Activated CD4-positive, CD25-positive, alpha-beta regulatory T cell (primary cell): ENCODE data around the gene RNF148.

Source experiments
- DNase-seq, 4 experiments: peaks; one replicate each; lab custom pipeline; 2025; lab: John Stamatoyannopoulos, UW

RNF148 gene, protein sequence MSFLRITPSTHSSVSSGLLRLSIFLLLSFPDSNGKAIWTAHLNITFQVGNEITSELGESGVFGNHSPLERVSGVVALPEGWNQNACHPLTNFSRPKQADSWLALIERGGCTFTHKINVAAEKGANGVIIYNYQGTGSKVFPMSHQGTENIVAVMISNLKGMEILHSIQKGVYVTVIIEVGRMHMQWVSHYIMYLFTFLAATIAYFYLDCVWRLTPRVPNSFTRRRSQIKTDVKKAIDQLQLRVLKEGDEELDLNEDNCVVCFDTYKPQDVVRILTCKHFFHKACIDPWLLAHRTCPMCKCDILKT

DNA sequence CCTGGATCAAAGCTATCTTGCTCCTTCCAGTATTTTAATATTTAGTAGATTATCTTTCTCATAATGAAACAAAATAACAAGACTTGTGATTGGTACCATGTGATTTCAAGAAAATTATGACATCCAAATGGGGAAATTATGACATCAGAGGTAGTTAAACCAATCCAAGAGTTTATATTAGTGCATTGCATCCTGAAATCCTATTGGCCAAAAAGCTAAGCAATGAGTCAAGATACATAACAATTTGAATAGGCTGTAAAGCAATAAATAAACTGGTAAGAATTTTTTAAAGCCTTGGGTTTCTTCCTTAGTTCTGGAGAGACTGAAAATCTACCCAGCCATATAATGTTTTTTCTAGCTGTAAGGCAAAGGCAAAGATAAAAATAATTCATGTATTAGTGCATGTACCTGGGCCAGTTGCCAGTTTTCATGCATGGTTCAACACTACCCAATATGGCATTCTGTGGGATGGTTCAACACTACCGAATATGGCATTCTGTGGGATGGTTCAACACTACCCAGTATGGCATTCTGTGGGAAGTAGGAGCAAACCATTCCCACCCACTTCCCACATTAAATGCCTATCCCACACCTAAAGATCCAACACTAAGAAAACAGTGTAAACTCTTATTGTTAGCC lies at the start of gene RNF148:
Gene RNF148, minus strand, starts transcription at position 51 of the 639 bp plus-strand sequence. CDS start 172 bp downstream, outside the sequence.
- DNase-seq, result no peak

- DNase-seq, result no peak
Measured at GRCh38 chr7:122750389-122750788, 47.7 kb upstream of the RNF148 start.

GRCh38 chr7:122748195-122748594 lies 45.5 kb upstream of the RNF148 start:
- DNase-seq, result no peak

DNA sequence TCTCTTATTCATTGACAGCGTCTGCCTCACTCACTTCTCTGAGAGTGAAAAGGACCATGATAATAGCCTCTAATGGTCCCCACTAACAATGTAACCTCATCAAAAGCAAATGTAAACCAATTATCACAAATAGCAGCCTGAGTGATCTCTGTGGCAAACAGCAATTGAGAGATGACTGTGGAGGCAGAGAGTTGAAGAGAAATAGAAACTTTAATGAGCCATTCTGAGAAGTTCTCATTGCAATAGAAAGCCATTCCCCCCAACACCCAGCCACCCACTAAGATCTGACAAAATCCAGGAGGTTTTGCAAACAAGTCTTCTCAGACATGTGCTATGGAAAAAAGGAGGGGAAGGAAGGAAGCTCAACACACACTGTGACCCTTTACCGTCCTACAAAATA lies 44.2 kb upstream of the RNF148 start:
- no peak for DNase-seq

- DNase-seq, result no peak
Measured at GRCh38 chr7:122743211-122743610, 40.5 kb upstream of the RNF148 start.

- no peak for DNase-seq
Measured at GRCh38 chr7:122738947-122739346, 36.2 kb upstream of the RNF148 start.

DNA sequence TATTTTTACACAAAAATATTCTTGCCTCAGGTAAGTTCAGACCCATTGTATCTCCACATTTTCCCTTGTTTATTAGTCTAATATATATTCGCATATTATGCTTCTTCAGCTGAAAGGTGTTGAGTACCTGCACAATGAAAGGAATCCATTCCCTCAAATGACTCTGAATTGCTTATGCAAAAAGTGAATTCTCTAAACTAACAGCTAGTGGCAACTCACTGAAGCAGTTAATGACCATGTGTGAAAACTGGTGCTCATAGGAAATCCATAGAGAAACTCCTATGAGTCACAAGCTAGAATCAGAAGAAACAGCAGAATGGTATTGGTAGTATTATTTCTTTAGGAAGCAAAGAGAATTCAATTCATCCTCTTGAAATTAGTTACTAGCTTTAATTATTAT lies 33.5 kb upstream of the RNF148 start:
- no peak for DNase-seq

- no peak for DNase-seq
Measured at GRCh38 chr7:122727759-122728158, 25.0 kb upstream of the RNF148 start.

GRCh38 chr7:122727354-122727753 lies 24.6 kb upstream of the RNF148 start:
- DNase-seq, result no peak

- DNase-seq, result no peak
Measured at GRCh38 chr7:122726881-122727280, 24.2 kb upstream of the RNF148 start.

DNA sequence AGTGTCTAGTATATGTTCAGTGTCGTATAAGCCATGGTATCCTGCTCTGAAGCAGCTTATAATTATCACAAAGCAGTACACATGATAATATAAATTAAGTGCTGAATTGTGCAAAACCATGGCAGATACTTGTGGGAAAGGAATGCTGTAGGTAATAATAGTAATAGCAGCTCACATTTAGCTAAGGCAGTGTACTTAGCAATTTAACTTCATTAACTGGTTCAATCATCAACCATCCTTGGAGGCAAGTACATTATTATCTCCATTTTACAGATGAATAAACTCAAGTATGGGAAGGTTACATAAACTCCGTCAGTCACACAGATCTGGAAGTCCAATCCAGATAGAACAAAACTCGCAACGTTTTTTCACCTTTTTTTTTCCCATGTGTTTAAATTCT lies 21.6 kb upstream of the RNF148 start:
- no peak for DNase-seq

GRCh38 chr7:122719010-122719578 lies 16.4 kb upstream of the RNF148 start:
- no peak for DNase-seq

- DNase-seq, result no peak
Measured at GRCh38 chr7:122717356-122718089, 14.8 kb upstream of the RNF148 start.

- no peak for DNase-seq
Measured at GRCh38 chr7:122715183-122715582, 12.5 kb upstream of the RNF148 start.

DNA sequence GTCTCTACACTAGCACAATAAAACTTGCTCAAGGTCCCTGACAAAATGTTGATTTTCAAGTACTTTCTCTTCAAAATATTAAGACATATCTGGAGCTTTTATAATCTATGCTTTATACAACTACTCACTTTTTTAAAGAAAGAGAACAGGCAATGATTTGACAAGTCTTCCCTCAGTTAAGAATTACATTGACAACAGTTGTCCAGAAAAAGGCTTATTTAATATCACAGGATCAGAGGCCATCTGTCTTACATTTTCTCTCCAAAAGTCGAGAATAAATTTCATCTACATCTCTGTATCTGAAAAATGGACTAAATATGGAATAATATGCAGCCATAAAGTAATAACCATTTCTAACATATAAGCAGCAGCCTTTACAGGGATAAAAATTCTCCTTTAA lies 8.2 kb upstream of the RNF148 start:
- DNase-seq, result no peak

DNA sequence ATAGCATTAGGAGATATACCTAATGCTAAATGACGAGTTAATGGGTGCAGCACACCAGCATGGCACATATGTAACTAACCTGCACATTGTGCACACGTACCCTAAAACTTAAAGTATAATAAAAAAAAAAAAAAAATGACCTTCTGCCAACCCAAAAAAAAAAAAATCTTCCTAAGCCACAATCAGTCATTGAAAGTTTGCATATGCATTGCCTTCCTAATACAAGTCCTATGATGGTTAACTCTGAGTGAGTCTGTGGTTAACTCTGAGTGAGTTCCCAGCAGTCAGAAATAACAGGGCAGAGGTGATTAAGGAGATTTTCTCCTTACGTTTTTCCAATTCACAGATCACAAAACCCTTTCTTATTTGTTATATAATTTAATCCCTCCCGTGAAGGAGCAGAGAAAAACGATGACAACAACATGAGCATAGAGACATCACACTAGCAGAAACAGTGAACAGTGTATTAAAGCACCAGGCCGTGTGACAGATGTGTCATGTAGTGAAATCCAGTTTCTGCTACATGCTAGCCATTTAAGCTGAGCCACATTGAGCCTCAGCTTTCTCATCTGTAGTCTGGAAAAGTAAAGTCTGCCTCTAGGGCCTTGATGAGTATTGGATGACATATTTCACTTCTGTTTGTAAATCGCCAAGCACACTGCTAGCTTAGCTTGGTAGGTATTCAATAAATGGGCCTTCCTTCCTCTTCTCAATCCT lies 7.4 kb upstream of the RNF148 start:
- DNase-seq, result no peak

DNA sequence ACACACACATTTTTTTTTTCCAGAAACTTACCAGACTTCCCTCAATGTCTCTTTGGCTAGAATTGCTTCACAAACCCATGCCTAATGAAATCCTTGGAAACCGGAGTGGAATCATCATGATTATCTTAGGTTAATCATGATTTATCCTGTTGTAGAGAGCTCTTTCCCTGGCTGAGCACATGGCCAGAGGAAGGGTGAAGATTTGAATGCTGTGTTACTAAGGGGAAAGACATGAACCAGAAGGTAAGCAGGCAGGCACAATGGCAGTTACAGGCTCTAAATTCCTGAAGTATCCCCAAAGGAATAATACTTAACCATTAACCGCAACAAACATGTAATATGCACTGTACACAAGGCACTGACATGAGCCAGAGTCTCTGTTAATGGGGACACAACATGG lies 4.1 kb upstream of the RNF148 start:
- no peak for DNase-seq

GRCh38 chr7:122699017-122699416 lies 3.7 kb downstream of the RNF148 start, which contains the start of gene RNF133:
RNF133 (minus strand) TSS chr7:122699117; CDS start chr7:122698918, 199 bp downstream.
- no peak for DNase-seq

GRCh38 chr7:122695816-122696215 lies 6.9 kb downstream of the RNF148 start:
- no peak for DNase-seq

- no peak for DNase-seq
Measured at GRCh38 chr7:122694697-122695096, 8.0 kb downstream of the RNF148 start.

DNA sequence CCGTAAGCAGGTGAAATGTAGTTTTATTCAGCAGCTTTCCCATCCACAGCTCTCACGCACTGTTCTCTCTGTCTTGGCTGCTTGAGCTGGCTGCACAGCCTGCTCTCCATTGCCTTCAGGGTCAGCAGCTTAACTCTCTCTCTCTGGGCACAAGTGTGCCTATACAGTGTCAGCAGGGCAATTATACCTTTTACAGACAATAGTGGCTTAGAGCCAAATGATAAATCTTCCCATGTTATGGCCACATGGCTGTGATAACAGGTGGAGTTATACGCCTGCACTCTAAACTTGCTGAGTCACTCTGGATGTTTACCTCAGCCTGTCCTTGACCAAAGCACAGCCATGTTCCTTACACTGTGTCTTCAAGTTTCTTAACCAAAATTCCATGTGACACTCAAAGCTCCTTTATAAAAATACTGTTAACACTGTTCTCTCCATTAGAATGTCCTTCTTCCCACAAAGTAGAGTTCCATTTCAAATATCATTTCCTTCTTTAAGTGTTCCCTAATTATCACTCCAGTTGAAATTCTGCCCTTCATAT lies 9.9 kb downstream of the RNF148 start:
- no peak for DNase-seq
